Thyroid gland (tissue), 4 donors: ENCODE data around the gene BATF.

Source experiments
- CTCF ChIP-seq, 6 experiments: fragments of 200-600 bp in 3 of 6; fragments of 450-650 bp in 3 of 6; sonication (generic) in 3 of 6; IDR thresholded peaks; one replicate each; pipeline ENCODE4 v1.5.1; 2016 to 2019; ENCODE audit warnings: antibody characterized with exemption in 6 of 6, mild to moderate bottlenecking in 2 of 6, inconsistent platforms in 1 of 6, moderate library complexity in 1 of 6
- POLR2A ChIP-seq, 2 donors: fragments of 450-650 bp; IDR thresholded peaks; one replicate each; pipeline ENCODE4 v1.6.1; 2017; ENCODE audit warnings: antibody characterized with exemption in 2 of 2, mild to moderate bottlenecking in 2 of 2, moderate library complexity in 1 of 2

- TF ChIP-seq CTCF (IDR thresholded peaks at IDR 0.05) (no peak), POLR2A (IDR thresholded peaks at IDR 0.05) (no peak)
Measured at GRCh38 chr14:75568791-75569190, 46.5 kb downstream of the BATF start.
